ENCODE data around the gene GTF2H3.

GTF2H3 gene

GRCh38 chr12:123607756-123608155 is 25.9 kb upstream of the GTF2H3 start:
- CTCF ChIA-PET: no interaction called here
- TF ChIP-seq HDGF (IDR thresholded peaks at IDR 0.05; ENCODE audit: borderline replicate concordance) (no peak), SP1 (IDR thresholded peaks at IDR 0.05) (no peak), FOXM1 (IDR thresholded peaks at IDR 0.05; ENCODE audit: borderline replicate concordance) (no peak), PKNOX1 (IDR thresholded peaks at IDR 0.05) (no peak), FOXK2 (IDR thresholded peaks at IDR 0.05) (no peak), ELF4 (IDR thresholded peaks at IDR 0.05) (no peak), SUZ12 (IDR thresholded peaks at IDR 0.05) (no peak), TARDBP (IDR thresholded peaks at IDR 0.05) (no peak), NFRKB (IDR thresholded peaks at IDR 0.05) (no peak), LEF1 (IDR thresholded peaks at IDR 0.05; ENCODE audit: borderline replicate concordance) (no peak), L3MBTL2 (conservative IDR thresholded peaks at IDR 0.05) (no peak), CTBP1 (IDR thresholded peaks at IDR 0.05; ENCODE audit: borderline replicate concordance) (no peak), BHLHE40 (IDR thresholded peaks at IDR 0.05; ENCODE audit: borderline replicate concordance) (no peak), ARNT (IDR thresholded peaks at IDR 0.05) (no peak), FOXA1 (IDR thresholded peaks at IDR 0.05) (no peak), ZNF384 (IDR thresholded peaks at IDR 0.05) (no peak)
- no peak for DNase-seq (ENCODE audit: extremely low spot score)
- POLR2A ChIA-PET: interaction anchor here (1.3 kb wide), 1 partner anchor 18 kb away, joined by 4 read pairs; no protein-coding TSS in a partner anchor

GRCh38 chr12:123608182-123608581 is 25.4 kb upstream of the GTF2H3 start:
- POLR2A ChIA-PET: no interaction called here
- CTCF ChIA-PET: no interaction called here
- DNase-seq (ENCODE audit: extremely low spot score): no peak
- TF ChIP-seq ARNT (IDR thresholded peaks at IDR 0.05) (no peak), TARDBP (IDR thresholded peaks at IDR 0.05) (no peak), FOXK2 (IDR thresholded peaks at IDR 0.05) (no peak), SP1 (IDR thresholded peaks at IDR 0.05) (no peak), ZNF384 (IDR thresholded peaks at IDR 0.05) (no peak), NFRKB (IDR thresholded peaks at IDR 0.05) (no peak), PKNOX1 (IDR thresholded peaks at IDR 0.05) (no peak), SUZ12 (IDR thresholded peaks at IDR 0.05) (no peak), FOXA1 (IDR thresholded peaks at IDR 0.05) (no peak), LEF1 (IDR thresholded peaks at IDR 0.05; ENCODE audit: borderline replicate concordance) (no peak), FOXM1 (IDR thresholded peaks at IDR 0.05; ENCODE audit: borderline replicate concordance) (no peak), BHLHE40 (IDR thresholded peaks at IDR 0.05; ENCODE audit: borderline replicate concordance) (no peak), HDGF (IDR thresholded peaks at IDR 0.05; ENCODE audit: borderline replicate concordance) (no peak)

- no peak for DNase-seq (ENCODE audit: extremely low spot score)
- TF ChIP-seq BHLHE40 (IDR thresholded peaks at IDR 0.05; ENCODE audit: borderline replicate concordance) (no peak), ZNF384 (IDR thresholded peaks at IDR 0.05) (no peak), PKNOX1 (IDR thresholded peaks at IDR 0.05) (no peak), TARDBP (IDR thresholded peaks at IDR 0.05) (no peak), CTBP1 (IDR thresholded peaks at IDR 0.05; ENCODE audit: borderline replicate concordance) (no peak), ARNT (IDR thresholded peaks at IDR 0.05) (no peak)
- ChIA-PET CTCF (no interaction called here), POLR2A (interaction anchor here (1.0 to 1.1 kb wide), 2 partner anchors 12 to 30 kb away, joined by 3 read pairs; partner anchors contain the start of gene DDX55)
These were observed 19.5 kb upstream of the GTF2H3 start for GRCh38 chr12:123614110-123614509.

DNA sequence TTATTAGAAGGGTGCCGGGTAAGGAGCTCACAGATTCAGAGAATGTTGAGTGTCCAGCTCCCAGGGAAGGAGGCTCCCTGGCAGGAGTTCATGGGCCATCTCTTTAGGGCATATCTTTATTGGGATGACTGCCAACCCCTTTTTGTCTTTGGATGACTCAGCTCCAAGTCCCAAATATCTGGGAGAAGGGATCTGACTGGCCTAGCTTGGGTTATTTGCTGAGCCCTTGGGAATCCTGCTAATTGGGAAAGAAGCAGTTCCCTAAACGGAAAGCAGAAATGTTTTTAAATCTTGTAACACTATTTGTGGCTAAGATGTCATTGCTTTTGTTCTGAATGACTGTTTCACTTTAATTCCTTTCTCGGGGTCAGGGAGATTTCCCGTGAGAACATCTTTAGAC is 19.1 kb upstream of the GTF2H3 start:
- ChIA-PET CTCF (no interaction called here), POLR2A (interaction anchor here (1.0 kb wide), 1 partner anchor 31 kb away, joined by 3 read pairs; no protein-coding TSS in a partner anchor)
- TF ChIP-seq SP1 (IDR thresholded peaks at IDR 0.05) (no peak), FOXK2 (IDR thresholded peaks at IDR 0.05) (no peak), L3MBTL2 (conservative IDR thresholded peaks at IDR 0.05) (no peak)
- no peak for DNase-seq (ENCODE audit: extremely low spot score)

DNA sequence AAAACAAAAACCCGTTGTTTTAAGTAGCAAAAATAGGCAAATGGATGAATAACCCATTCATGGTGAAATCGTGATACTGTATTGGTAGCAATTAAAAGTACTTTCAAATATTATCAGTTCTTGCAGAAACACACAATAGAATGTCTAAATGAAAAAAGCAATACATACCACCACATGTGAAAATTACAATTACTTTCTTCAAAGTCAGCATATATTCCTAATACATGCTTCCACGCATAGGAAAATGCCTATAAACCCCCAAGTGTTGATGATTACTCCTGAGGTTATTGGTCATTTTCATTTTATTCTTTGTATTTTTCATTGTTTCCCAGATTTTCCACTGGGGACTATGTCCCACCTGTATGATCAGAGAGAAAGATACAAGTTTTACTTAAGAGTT is 16.5 kb upstream of the GTF2H3 start:
- POLR2A ChIA-PET: interaction anchor here (0.9 kb wide), 1 partner anchor 15 kb away, joined by 3 read pairs; no protein-coding TSS in a partner anchor
- CTCF ChIA-PET: no interaction called here
- TF ChIP-seq FOXK2 (IDR thresholded peaks at IDR 0.05) (no peak), PKNOX1 (IDR thresholded peaks at IDR 0.05) (no peak), HDGF (IDR thresholded peaks at IDR 0.05; ENCODE audit: borderline replicate concordance) (no peak), FOXM1 (IDR thresholded peaks at IDR 0.05; ENCODE audit: borderline replicate concordance) (no peak), SUZ12 (IDR thresholded peaks at IDR 0.05) (no peak), BHLHE40 (IDR thresholded peaks at IDR 0.05; ENCODE audit: borderline replicate concordance) (no peak), ARNT (IDR thresholded peaks at IDR 0.05) (no peak), FOXA1 (IDR thresholded peaks at IDR 0.05) (no peak), LEF1 (IDR thresholded peaks at IDR 0.05; ENCODE audit: borderline replicate concordance) (no peak), SP1 (IDR thresholded peaks at IDR 0.05) (no peak), ELF4 (IDR thresholded peaks at IDR 0.05) (no peak), L3MBTL2 (conservative IDR thresholded peaks at IDR 0.05) (no peak), NFRKB (IDR thresholded peaks at IDR 0.05) (no peak), CTBP1 (IDR thresholded peaks at IDR 0.05; ENCODE audit: borderline replicate concordance) (no peak), TARDBP (IDR thresholded peaks at IDR 0.05) (no peak)
- no peak for DNase-seq (ENCODE audit: extremely low spot score)

- CTCF ChIA-PET: no interaction called here
- POLR2A ChIA-PET: interaction anchor here (0.9 kb wide), 1 partner anchor 15 kb away, joined by 3 read pairs; no protein-coding TSS in a partner anchor
- no peak for TF ChIP-seq ZNF384 (IDR thresholded peaks at IDR 0.05)
- no peak for TF ChIP-seq FOXM1 (IDR thresholded peaks at IDR 0.05; ENCODE audit: borderline replicate concordance)
- TF ChIP-seq ARNT (IDR thresholded peaks at IDR 0.05): no peak
- no peak for TF ChIP-seq TARDBP (IDR thresholded peaks at IDR 0.05)
- no peak for TF ChIP-seq BHLHE40 (IDR thresholded peaks at IDR 0.05; ENCODE audit: borderline replicate concordance)
- TF ChIP-seq NFRKB (IDR thresholded peaks at IDR 0.05): no peak
- TF ChIP-seq ELF4 (IDR thresholded peaks at IDR 0.05): no peak
- TF ChIP-seq LEF1 (IDR thresholded peaks at IDR 0.05; ENCODE audit: borderline replicate concordance): no peak
- TF ChIP-seq CTBP1 (IDR thresholded peaks at IDR 0.05; ENCODE audit: borderline replicate concordance): no peak
- no peak for TF ChIP-seq PKNOX1 (IDR thresholded peaks at IDR 0.05)
- TF ChIP-seq L3MBTL2 (conservative IDR thresholded peaks at IDR 0.05): no peak
- TF ChIP-seq HDGF (IDR thresholded peaks at IDR 0.05; ENCODE audit: borderline replicate concordance): no peak
- no peak for TF ChIP-seq SP1 (IDR thresholded peaks at IDR 0.05)
- TF ChIP-seq SUZ12 (IDR thresholded peaks at IDR 0.05): no peak
- TF ChIP-seq FOXA1 (IDR thresholded peaks at IDR 0.05): no peak
- TF ChIP-seq FOXK2 (IDR thresholded peaks at IDR 0.05): no peak
- no peak for DNase-seq (ENCODE audit: extremely low spot score)
These were observed 16.0 kb upstream of the GTF2H3 start for GRCh38 chr12:123617580-123617979.
